MG63 (cell line): ENCODE results near the gene PPP6R1. TPM values are rescaled to one million over a fixed set of nuclear protein-coding genes. Genes with fewer than 3 reads are reported as not detected.

Experiments used
- DNase-seq: peaks from one replicate; pipeline ENCODE4 v3.0.0-alpha.2; 2020
- H3K27me3 ChIP-seq: fragments of 250-450 bp; sonication (Bioruptor Pico); 2 replicates; pipeline ENCODE4 v1.5.1; 2020; ENCODE audit warnings: mild to moderate bottlenecking, moderate library complexity
- H3K36me3 ChIP-seq: fragments of 250-450 bp; sonication (Bioruptor Pico); 2 replicates; pipeline ENCODE4 v1.5.1; 2020; ENCODE audit warnings: mild to moderate bottlenecking, moderate library complexity
- H3K4me3 ChIP-seq: fragments of 250-450 bp; sonication (Bioruptor Pico); 2 replicates; pipeline ENCODE4 v1.5.1; 2020; ENCODE audit warnings: mild to moderate bottlenecking, moderate library complexity
- H3K9me3 ChIP-seq: fragments of 250-450 bp; sonication (Bioruptor Pico); 2 replicates; pipeline ENCODE4 v1.5.1; 2020; ENCODE audit warnings: mild to moderate bottlenecking, moderate library complexity
- total RNA-seq: library from RNA; depleted of rRNA; stranded (reverse); fragments of >200 nt; shearing (Covaris generic); gene quantifications from 2 replicates; pipeline ENCODE4 v1.2.3, GENCODE V29; 2014; ENCODE audit warnings: low replicate concordance

Gene PPP6R1
- total RNA-seq, 1 experiment from 2014 or later = 102 TPM

DNA sequence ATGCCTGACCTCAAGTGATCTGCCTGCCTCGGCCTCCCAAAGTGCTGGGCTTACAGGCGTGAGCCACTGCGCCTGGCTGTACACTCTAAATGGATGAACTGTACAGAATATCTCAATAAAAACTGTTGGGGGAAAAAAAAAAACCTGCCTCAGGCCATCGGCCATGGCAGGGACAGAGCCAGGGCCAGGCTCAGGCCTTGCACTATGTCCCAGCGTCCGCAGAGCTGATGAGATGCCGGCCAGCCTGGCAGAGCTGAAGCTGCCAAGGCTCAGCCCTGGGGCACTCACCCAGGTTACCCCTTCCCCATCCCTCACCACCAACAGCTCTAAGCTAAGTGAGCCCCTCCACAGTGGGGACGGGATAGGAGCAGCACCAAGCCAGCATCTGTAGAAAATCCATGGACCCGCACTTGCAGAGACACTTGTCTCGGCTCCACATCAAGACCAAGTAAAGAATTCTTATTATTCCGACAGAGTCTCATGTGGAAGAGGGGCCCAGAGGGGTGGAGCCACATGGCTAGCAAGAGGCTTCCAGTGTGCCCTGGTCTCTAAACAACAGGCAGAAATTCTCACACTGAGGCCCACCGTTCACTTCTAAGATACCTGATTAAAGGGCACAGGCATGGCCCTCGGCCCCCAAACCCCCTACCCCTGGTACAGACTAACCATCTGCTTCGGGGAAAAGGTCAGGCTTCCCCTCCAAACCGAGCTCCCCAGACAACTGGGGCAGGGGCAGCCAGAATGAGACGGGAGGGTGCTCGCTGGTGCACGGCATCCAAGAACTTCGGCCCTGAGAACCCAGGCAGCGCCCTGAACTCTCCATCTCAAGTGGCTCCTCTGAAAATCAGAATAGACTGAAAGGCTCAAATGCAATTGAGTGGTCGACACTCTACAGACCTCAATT is 5.8 kb downstream of the PPP6R1 start:
- DNase-seq = no peak
- H3K36me3 ChIP-seq = peaks cover 30% of the 10 kb centered on the region
- no peak overlapping the region for H3K4me3 ChIP-seq
- H3K27me3 ChIP-seq = no peaks in the 10 kb centered on the region
- H3K9me3 ChIP-seq = no peaks in the 10 kb centered on the region

DNA sequence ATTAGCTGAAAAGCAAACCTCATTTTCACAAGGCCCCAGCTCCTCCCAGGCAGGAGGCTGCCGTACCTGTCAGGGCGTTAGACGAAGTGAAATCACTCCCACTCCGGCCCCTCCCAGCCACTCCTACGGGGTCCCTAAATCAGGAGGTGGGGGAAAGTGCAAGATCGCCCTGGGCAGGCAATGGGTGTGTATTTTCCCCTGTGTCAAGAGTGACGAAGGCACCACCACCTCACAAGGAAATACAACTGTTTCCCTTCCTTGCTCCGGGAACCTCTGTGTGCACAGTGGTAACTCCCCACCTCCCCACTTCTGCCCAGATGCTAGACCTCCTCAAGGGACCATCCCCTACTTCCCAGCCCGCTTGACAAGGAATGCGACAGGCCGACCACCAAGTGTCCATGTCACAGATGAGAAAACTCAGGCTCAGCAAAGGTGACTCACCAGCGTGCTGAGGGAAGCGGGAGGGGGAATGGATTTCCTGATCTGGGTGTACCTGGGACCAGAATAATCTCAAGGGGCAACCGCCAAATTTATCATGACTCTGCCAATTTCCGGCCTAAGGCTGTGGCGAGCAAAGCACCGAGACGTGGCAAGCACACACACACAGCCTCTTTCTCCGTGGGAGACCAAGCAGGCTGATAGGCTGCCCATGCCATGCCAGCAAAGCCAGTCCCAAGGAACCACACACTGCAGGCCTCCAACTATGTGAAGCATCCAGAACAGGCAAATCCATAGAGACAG is 7.3 kb downstream of the PPP6R1 start:
- Histone ChIP-seq H3K4me3 (no peak overlapping the region), H3K27me3 (no peaks in the 10 kb centered on the region), H3K9me3 (no peaks in the 10 kb centered on the region), H3K36me3 (peaks cover 23% of the 10 kb centered on the region)
- no peak for DNase-seq

DNA sequence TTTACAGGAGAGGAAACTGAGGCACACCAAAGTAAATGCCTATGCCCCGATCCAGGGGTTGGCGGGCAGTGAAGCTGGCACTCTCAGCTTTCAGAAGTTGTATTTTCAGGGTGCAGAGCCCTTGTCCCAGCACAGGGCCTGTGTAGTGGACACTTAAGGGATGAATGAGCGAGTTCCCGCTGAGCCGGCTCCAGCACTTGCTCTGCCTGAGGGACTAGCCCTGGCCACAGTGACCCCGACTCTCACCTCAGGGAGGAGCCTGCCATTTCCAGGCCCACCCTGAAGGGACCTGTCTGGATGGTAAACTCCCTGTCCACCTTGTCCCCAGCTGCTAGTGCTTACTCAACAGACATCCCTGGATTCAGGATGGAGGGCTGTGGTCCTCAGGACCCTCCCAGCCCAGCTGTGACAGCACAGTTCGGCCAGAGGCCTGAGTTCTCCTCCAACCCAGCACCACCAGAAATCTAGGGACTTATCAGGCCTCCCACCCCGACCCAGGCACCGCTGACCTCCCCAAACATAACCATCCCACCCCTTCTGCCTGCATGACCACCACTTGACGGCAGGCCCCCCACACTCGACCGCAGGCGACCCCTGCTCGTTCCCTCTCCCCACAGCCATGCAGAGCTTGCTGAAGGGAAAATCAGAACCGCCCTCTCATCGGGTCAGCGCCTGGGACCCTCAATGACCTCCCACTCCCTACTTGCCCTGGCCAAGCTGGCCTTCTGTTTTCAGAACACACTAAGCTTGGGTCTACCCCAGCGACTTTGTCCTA is 8.4 kb downstream of the PPP6R1 start:
- Histone ChIP-seq H3K36me3 (peaks cover 22% of the 10 kb centered on the region), H3K27me3 (no peaks in the 10 kb centered on the region), H3K9me3 (no peaks in the 10 kb centered on the region), H3K4me3 (no peak overlapping the region)
- no peak for DNase-seq

DNA sequence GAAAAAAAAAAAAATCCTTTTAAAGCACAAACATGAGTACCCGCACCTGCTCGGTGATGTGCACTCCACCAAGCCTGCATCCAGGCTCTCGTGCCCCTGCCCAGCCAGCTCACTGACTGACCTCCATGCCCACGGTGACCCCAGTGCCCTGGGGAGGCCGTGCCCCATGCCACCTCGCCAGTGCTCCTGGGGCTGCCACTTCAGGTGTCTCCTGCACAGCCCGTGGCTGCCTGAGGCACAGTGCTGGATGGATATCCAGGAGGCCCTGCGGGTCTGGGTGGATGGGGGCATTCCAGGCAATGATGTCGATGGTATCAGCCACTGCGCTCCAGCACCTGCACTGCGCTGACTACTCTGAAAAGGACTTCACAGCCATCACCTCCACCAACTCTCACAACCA is 9.0 kb downstream of the PPP6R1 start:
- Histone ChIP-seq H3K36me3 (peaks cover 24% of the 10 kb centered on the region), H3K27me3 (no peaks in the 10 kb centered on the region), H3K9me3 (no peaks in the 10 kb centered on the region), H3K4me3 (no peak overlapping the region)
- no peak for DNase-seq

DNA sequence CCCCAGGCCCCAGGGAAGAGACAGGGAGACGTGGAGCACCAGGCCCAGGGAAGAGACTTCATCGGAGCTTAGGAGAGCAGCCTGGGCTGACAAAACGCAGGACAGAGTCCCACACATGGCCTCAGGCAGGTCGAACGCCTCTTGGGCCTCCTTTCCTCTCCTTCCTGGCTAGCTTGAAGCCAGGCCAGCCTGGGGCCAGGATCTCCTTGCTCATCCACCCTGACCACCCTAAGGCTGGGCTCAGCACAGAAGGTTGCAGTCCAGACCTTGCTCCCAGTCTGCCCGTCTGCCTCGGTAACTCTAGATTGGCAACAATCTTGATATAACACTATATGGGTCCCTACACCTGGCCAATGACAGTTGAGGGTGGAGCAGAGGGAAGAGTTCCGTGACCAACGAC is 10.1 kb downstream of the PPP6R1 start:
- DNase-seq = no peak

DNA sequence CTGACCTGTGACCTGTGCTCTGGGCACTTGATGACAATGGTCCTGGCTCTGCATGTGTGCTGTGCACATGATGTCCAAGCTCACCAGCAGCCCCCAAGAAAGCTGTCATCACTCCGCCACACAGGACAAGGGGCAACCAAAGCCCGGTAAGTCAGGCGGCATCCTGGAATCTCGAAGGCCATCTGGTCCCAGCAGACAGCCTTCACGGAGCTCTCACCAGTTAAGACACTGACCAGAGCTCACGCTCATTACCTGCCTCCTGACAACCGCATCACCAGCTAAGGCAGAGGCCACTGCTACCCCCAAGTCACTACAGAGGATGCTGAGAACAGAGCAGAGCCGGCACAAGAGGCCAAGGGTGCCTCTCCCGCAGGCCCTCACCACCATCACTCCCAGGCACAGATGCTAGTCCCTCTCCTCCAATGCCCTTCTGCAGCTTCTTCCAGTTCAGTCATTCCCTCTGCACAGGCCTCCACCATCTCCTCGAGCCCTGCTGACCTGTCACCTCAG is 10.6 kb downstream of the PPP6R1 start:
- Histone ChIP-seq H3K27me3 (no peaks in the 10 kb centered on the region), H3K4me3 (no peak overlapping the region), H3K9me3 (no peaks in the 10 kb centered on the region), H3K36me3 (peaks cover 32% of the 10 kb centered on the region)
- DNase-seq = no peak

More for the DNA sequence above, 10.1 kb downstream of the PPP6R1 start:
- Histone ChIP-seq H3K27me3 (no peaks in the 10 kb centered on the region), H3K36me3 (peaks cover 29% of the 10 kb centered on the region), H3K9me3 (no peaks in the 10 kb centered on the region), H3K4me3 (no peak overlapping the region)

DNA sequence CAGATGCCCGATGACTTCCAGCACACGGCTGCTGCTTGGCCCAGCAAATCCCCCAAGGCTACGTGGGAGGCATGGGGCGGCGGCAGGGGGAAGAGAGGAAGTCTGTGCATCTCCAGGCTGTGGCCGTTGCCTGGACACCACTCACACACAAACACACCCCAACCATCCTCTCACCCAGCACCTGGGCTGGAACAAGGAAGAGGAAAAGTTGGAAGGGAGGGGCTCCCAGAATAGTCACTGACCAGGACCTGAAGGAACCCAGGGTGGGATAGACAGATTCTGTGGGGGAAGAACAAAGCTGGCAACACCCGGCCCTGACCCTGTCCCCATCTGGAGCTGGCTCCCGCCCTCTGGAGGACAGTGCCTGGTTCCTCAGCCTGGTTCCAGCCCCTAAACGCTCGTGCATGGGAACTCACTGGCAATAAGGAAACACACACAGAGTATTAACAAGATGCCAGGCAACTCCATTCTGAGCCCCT is 11.2 kb downstream of the PPP6R1 start:
- Histone ChIP-seq H3K36me3 (peaks cover 36% of the 10 kb centered on the region), H3K9me3 (no peaks in the 10 kb centered on the region), H3K27me3 (no peaks in the 10 kb centered on the region), H3K4me3 (no peak overlapping the region)
- no peak for DNase-seq

DNA sequence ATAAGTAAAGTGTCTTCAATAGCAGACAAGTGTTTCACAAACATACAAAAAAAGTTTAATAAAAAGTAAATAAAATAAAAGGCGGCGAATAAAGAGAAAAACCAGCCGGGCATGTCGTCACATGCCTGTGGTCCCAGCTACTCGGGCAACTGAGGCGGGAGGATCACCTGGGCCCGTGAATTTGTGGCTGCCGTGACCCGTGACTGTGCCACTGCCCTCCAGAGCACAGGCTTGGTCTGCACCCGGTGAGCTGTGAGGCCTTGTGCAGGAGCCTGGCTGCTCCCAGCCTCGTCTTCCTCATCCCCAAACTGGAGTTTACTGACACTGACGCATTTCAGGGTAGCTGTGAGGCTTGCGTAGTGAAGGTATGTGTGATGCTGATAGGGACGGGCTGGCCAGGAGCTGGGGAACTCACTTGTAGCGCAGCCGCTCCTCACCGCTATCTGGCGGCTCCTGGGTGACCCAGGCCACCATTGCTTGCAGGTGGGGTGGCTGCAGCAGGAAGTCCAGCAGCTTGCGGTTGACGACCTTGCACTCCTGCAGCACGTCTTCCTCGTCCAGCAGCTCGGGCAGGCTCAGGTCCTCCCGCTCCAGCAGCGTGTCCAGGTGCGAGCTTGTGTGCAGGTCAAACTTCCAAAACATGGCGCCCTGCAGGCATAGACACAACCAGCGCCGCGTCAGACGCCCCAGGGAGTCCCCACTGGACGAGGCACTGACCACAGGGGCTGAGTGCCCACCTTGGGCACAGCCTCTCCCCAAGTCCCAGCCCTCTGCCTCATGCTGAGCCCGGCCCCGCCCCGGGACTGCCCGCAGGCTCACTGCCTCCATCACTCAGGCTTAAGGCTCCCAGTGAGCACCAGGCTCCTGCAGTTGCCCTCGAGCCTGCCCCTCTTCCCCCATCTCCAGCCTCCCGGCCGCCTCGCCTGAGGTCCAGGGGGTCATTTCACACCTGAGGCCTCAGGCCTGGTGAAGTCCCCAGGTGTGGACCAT is 12.1 kb downstream of the PPP6R1 start:
- no peak for DNase-seq
- H3K9me3 ChIP-seq = no peaks in the 10 kb centered on the region
- no peaks in the 10 kb centered on the region for H3K27me3 ChIP-seq
- peaks cover 44% of the 10 kb centered on the region for H3K36me3 ChIP-seq
- H3K4me3 ChIP-seq = no peak overlapping the region

DNA sequence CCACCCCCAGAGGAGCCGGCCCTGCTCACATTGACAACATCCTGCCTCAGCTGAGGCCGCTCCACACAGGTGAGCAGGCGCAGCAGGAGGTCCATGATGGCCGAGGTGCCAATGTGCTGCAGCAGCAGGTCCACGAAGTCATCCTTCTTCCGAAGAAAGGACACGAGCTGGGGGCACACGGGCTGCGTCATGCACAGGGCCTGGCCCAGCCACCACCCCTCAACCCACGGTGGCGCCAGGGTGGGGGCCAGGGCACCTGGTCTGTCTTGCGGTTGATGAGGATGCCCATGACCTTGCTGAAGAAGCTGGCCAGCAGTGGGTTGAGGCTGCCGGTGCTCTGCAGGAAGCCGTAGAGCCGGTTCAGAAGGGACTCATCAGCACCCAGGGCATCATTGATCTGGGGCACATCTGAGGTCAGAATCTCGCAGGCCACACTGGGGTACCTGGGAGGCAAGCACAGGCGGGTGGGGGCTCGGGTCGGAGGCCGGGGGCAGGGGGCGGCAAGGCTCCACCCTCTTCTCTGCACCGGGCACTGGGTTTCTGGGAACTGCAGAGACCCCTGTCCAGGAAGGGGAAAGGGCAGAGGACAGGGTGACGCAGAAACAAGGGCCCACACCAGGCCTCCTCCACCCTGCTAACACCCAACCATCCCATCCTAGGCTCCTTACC is 13.4 kb downstream of the PPP6R1 start:
- Histone ChIP-seq H3K27me3 (no peaks in the 10 kb centered on the region), H3K36me3 (peaks cover 48% of the 10 kb centered on the region), H3K9me3 (no peaks in the 10 kb centered on the region), H3K4me3 (no peak overlapping the region)
- DNase-seq = no peak

DNA sequence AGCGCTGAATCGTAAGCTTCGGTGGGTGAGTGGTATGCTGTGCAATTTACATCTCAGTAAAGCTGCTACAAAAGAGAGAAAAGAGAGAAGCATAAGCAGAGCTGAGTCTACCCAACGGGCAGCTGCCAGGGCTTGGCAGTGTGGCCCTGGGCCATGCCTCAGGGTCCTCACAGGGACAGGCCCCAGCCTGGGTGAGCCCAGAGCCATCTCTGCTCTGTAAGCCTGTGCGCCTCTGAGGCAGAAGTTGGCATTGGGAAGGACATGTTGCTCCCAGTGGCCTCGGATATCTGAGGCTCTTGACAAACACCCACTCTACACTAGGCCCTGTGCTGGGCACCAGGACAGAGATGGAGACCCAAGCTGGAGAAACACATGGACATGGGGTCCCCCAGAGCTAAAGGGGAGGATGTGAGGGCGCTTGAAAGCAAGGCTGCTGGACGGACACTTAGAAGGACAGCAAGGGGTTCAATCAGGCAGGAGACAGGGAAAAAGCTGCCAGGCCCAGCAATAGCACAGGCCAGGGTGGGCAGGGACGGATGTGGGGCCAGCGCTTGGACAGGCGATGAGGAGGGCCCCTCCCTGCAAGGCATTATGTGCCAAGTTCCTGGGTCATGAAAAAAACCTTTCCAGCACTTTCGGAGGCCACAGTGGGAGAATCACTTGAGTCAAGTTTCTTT is 14.7 kb downstream of the PPP6R1 start:
- peaks cover 59% of the 10 kb centered on the region for H3K36me3 ChIP-seq
- H3K9me3 ChIP-seq = no peaks in the 10 kb centered on the region
- no peak overlapping the region for H3K4me3 ChIP-seq
- H3K27me3 ChIP-seq = no peaks in the 10 kb centered on the region
- DNase-seq = no peak

DNA sequence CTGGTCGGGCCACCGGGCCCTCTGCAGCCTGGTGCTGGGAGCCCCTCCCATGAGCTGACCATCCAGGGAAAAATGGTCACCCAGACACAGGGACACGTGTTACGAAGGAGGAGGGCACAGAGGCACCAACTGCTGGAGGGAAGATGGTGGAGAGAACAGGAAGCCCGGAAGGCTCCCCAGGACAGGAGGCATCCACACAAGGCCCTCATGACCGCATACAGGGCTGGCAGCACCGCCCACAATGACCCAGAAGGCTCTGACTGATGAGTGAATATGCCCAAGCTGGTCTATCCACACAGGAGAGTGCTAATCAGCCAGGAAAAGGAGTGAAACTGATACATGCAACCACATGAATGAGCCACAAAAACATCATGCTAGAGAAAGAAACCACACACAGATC is 16.3 kb downstream of the PPP6R1 start:
- Histone ChIP-seq H3K4me3 (no peak overlapping the region), H3K36me3 (peaks cover 73% of the 10 kb centered on the region), H3K27me3 (no peaks in the 10 kb centered on the region), H3K9me3 (no peaks in the 10 kb centered on the region)
- no peak for DNase-seq

DNA sequence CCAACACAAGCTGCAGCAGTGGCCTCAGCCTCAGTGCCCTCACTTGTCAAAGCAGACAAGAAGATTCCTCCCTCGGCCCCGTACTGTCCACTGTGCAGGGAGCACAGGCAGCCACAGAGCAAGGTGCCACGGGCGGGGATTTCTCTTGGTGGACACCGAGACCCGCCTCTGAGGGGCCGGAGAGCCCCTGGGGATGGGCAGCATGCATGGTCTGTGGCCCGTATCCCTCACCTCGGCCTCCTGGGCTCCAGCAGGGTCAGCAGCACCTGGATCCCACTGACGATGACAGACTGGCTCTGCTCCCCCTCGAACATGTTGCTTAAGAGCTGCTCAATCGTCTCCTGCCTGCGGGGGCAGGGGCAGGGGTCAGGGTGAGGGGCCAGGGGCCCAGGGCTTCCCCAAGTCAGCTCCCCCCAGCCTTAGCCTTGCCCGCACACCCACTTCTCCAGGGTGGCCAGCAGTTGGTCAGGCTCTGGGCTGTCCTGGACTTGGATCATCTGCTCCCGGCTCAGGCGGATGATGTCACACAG is 16.8 kb downstream of the PPP6R1 start:
- H3K4me3 ChIP-seq = no peak overlapping the region
- DNase-seq = no peak
- no peaks in the 10 kb centered on the region for H3K9me3 ChIP-seq
- no peaks in the 10 kb centered on the region for H3K27me3 ChIP-seq
- peaks cover 78% of the 10 kb centered on the region for H3K36me3 ChIP-seq

DNA sequence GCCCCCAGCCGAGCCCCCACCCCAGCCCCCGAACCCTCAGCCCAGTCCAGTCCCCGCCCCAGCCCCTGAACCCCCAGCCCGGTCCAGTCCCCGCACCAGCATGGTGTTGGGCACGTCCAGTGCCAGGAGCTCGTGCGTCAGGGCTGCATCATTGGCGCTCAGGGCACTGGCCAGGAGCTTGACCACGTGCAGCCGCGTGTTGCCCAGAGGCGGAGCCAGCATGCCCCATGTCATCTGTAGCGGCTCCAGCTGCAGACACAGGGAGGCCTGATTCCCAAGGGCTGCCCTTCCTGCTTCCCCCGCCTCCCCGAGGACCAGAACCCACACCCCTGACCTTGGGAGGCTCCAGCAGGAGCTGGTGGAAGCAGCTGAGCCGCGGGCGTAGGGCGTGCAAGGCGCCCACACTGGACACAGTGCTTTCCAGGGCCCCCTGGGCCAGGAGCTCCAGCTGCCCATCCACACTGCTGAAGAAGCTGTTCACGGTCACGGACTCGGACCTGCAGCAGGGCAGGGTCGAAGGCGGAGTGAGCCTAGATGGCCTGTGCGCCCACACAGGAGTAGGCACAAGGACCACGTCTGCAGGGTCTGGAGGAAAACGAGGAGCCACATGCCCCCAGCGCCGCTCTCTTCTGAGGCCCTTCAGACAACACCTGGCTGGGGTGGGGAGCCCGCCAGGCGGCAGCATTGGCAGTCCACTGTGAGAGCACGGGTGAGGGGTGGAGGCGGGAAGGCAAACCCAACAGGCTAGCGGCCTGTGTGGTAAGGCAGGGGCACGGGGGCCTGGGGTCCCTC is 17.5 kb downstream of the PPP6R1 start:
- no peaks in the 10 kb centered on the region for H3K27me3 ChIP-seq
- H3K9me3 ChIP-seq = no peaks in the 10 kb centered on the region
- no peak for DNase-seq
- H3K4me3 ChIP-seq = no peak overlapping the region
- H3K36me3 ChIP-seq = peaks cover 78% of the 10 kb centered on the region

DNA sequence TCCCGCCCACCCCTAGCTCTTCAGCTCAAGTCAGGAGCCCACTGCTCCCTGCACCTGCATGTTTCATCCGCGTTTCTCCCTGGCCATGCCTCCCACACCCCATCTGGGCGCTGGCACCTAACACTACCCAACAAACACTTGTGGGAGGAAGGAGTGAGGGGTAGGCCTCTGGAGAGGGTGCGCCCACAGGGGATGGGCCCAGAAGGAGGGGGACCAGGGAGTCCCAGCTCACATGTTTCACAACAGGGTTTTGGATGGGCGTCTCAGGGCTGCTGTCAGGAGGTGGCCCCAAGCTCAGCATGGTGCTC is 18.1 kb downstream of the PPP6R1 start:
- Histone ChIP-seq H3K36me3 (peaks cover 78% of the 10 kb centered on the region), H3K27me3 (no peaks in the 10 kb centered on the region), H3K4me3 (no peak overlapping the region), H3K9me3 (no peaks in the 10 kb centered on the region)
- no peak for DNase-seq
